Measurements from ENCODE around the gene ELAVL3.

ELAVL3 gene

GRCh38 chr19:11405846-11406643 lies 74.8 kb downstream of the ELAVL3 start:
- DNase-seq, result peak; percentile 53

GRCh38 chr19:11404588-11405222 lies 76.1 kb downstream of the ELAVL3 start:
- DNase-seq, result no peak

GRCh38 chr19:11401808-11402543 lies 78.9 kb downstream of the ELAVL3 start:
- DNase-seq, result no peak
